ENCODE measurements around the gene ZBTB20. TPM values are rescaled to one million over a fixed set of nuclear protein-coding genes. Genes with fewer than 3 reads are reported as not detected.

Gene ZBTB20
- total RNA-seq, 1 experiment from 2014 or later, result 25.9 TPM

GRCh38 chr3:114634635-114635034 is 512.5 kb downstream of the ZBTB20 start:
- no peak for DNase-seq (ENCODE audit: low read depth)

GRCh38 chr3:114632757-114633424 is 514.2 kb downstream of the ZBTB20 start:
- DNase-seq (ENCODE audit: low read depth), result no peak

GRCh38 chr3:114627770-114628169 is 519.3 kb downstream of the ZBTB20 start:
- no peak for DNase-seq (ENCODE audit: low read depth)

GRCh38 chr3:114626751-114627150 is 520.3 kb downstream of the ZBTB20 start:
- no peak for DNase-seq (ENCODE audit: low read depth)

GRCh38 chr3:114624571-114625181 is 522.4 kb downstream of the ZBTB20 start:
- peak; percentile 99 for DNase-seq (ENCODE audit: low read depth)

- peak; percentile 84 for DNase-seq (ENCODE audit: low read depth)
These were observed 523.0 kb downstream of the ZBTB20 start for GRCh38 chr3:114624047-114624445.

GRCh38 chr3:114623420-114624046 is 523.6 kb downstream of the ZBTB20 start:
- DNase-seq (ENCODE audit: low read depth), result peak; percentile 80

- peak; percentile 38 for DNase-seq (ENCODE audit: low read depth)
These were observed 525.1 kb downstream of the ZBTB20 start for GRCh38 chr3:114622001-114622400.

- no peak for DNase-seq (ENCODE audit: low read depth)
These were observed 527.3 kb downstream of the ZBTB20 start for GRCh38 chr3:114619771-114620170.

GRCh38 chr3:114615523-114616085 is 531.5 kb downstream of the ZBTB20 start:
- DNase-seq (ENCODE audit: low read depth), result no peak

GRCh38 chr3:114609973-114610630 is 537.0 kb downstream of the ZBTB20 start:
- no peak for DNase-seq (ENCODE audit: low read depth)

- peak; percentile 92 for DNase-seq (ENCODE audit: low read depth)
These were observed 538.8 kb downstream of the ZBTB20 start for GRCh38 chr3:114608293-114608692.

GRCh38 chr3:114606336-114606735 is 540.8 kb downstream of the ZBTB20 start:
- no peak for DNase-seq (ENCODE audit: low read depth)

- no peak for DNase-seq (ENCODE audit: low read depth)
These were observed 546.5 kb downstream of the ZBTB20 start for GRCh38 chr3:114600571-114600970.

- no peak for DNase-seq (ENCODE audit: low read depth)
These were observed 549.2 kb downstream of the ZBTB20 start for GRCh38 chr3:114597871-114598270.

GRCh38 chr3:114597012-114597411 is 550.1 kb downstream of the ZBTB20 start:
- peak; percentile 20 for DNase-seq (ENCODE audit: low read depth)

GRCh38 chr3:114596147-114596546 is 550.9 kb downstream of the ZBTB20 start:
- DNase-seq (ENCODE audit: low read depth), result no peak

GRCh38 chr3:114595522-114596028 is 551.5 kb downstream of the ZBTB20 start:
- DNase-seq (ENCODE audit: low read depth), result peak; percentile 51

GRCh38 chr3:114590309-114591047 is 556.6 kb downstream of the ZBTB20 start:
- no peak for DNase-seq (ENCODE audit: low read depth)

GRCh38 chr3:114587986-114588385 is 559.1 kb downstream of the ZBTB20 start:
- no peak for DNase-seq (ENCODE audit: low read depth)

GRCh38 chr3:114586119-114586518 is 561.0 kb downstream of the ZBTB20 start:
- DNase-seq (ENCODE audit: low read depth), result peak; percentile 84
